HG02884 (cell line): ENCODE data around the gene HCFC1.

Source experiments
- ATAC-seq: cut with Tn5 transposase; IDR thresholded peaks from one replicate; pipeline ENCODE4 v1.9.1; 2021; ENCODE audit warnings: mild to moderate bottlenecking, moderate library complexity; ENCODE audit not compliant: unreplicated experiment

HCFC1 gene

DNA sequence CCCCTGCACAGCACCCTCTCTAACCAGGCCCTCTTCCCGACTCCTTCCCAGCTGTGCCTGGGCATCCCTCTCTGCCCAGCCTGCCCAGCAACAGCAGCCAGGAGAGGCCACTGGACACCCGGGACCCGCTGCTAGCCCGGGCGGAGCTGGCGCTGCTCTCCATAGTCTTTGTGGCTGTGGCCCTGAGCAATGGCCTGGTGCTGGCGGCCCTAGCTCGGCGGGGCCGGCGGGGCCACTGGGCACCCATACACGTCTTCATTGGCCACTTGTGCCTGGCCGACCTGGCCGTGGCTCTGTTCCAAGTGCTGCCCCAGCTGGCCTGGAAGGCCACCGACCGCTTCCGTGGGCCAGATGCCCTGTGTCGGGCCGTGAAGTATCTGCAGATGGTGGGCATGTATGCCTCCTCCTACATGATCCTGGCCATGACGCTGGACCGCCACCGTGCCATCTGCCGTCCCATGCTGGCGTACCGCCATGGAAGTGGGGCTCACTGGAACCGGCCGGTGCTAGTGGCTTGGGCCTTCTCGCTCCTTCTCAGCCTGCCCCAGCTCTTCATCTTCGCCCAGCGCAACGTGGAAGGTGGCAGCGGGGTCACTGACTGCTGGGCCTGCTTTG lies 66.0 kb downstream of the HCFC1 start:
- ATAC-seq: no peak

DNA sequence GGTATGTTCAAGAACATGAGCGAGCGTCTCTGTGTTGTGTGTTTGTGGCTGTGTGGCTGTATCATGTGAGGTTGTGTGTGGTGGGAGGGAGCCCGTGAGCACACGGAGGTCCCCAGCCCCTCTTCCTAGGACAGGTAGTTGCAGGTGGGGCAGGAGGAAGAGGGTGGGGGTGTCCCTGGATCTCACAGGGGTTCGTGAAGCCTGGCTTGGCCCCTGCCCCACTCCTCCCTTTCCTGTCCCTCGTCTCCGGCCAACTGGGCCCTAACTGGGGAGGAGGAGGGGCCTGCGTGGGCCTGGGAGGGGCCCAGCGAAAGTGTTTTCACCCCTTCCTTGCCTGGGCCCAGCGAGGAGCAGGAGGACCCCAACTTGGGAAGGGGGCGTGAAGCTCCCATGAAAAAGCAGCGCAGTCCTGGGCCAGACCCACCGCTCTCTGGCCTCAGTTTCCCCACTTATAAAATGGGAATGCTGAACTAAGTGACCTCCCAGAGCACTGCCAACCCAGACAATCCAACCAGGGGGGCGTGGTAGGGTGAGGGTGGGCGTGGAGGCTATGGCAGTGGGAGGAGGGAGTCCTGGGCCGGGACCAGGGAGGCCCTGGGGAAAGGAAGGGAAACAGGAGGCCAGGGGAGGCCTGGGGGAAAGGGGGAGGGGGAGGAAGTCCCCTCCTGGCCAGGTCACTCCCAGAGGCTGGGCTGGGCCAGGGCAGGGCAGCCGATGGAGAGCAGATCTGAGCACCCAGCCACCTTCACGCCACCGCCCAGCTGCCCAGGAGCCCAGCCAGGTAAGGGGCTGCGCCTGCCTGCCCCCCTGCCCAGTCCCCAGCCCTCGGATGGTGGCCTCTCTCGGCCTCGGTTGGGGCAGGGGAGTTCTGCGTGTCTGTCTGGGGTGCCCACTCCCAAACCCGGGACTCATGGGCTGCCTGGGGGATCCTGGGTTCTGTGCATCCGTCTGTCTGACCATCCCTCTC lies 67.3 kb downstream of the HCFC1 start, which contains the start of gene AVPR2:
AVPR2 (plus strand) TSS at position 683 of the 967 bp plus-strand sequence. CDS start 473 bp downstream, outside the sequence.
- no peak for ATAC-seq

DNA sequence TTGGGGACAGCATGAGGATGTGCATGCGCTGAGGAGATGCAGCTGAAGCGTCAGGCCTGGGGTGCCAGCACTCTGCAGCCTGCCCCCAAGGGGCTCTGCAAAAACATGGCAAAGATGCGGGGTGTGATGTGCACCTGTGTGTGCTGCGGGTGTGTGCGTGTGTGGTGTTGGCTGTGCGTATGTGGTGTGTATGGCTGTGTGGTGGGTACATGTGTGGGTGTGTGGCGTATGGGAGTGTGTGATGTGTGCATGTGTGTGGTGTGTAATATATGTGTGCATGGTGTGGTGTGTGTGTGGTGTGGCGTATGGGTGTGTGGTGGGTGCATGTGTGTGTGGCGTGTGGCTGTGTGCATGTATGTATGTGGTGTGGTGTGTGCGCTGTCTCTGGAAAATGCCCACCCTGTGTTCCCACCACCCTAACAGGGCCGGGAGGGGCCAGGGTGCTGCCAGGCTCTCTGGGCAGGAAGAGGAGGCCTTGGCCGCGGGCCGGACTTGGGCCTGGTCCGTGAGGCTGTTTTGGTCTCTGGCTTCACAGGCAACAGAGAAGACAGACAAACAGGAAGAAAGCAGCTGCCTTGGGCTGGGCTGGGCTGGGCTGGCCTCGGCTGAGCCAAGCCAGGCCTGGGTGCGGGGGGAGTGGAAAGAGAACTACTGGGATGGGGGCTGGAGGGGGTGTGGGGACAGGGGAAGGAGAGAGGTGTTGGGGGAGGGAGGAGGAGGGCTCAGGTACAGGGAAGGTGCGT lies 68.2 kb downstream of the HCFC1 start:
- ATAC-seq: no peak

DNA sequence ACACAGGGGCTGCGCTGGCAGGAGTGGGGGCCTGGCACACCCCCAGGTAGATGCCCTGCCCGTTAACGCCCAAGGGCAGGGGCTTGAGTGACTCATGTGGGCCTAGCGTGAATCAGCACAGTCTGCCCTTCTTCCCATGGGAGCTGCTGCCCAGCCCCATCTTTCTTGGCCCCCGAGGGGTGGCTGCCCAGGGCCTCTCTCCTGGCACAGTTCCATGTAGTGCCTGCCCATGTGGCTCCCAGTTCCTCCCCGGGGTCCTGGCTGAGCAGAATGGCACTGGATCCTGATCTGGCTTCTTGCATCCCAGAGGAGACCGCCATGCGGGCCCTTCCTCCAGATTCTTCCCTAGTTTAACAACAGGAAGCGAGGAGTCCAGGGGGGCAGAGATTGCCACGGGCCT lies 69.2 kb downstream of the HCFC1 start:
- no peak for ATAC-seq

DNA sequence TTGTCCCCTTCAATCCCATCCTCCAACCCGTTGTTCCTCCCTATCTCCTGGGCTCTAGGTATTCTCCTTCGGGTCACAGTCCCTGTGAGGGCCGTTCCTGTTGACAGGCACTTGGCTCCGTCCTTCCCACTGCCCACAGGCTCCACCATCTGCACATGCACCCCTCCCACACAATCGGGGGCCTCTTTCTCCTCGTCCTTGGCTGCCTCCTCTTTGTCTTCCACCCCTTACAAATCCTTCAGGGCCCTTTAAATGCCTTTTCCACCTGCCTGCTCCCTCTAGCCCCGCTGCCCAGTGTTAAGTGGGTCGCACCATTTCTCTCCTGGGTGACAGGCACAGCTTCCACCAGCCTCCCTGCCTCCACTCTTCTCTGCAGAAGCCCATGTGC lies 69.9 kb downstream of the HCFC1 start:
- ATAC-seq: no peak

- ATAC-seq: peak; percentile 62
These were observed 70.5 kb downstream of the HCFC1 start for GRCh38 chrX:153900831-153901752.

DNA sequence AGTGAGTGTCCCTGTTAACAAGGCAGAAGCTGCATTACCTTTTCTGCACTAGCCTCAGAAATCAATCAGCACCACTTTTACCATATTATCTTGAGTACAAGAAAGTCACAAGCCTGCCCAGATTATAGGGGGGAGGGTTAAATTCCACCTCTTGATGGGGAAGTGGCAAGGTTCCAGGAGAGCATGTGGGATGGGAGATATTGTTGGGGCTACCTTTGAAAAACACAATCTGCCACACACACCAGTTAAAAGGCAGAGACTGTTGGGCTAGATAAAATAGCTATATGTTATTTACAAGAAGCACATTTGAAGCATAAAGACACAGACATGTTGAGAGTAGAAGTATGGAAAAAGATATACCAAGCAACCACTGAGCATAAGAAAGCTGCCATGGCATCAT lies 73.7 kb downstream of the HCFC1 start:
- ATAC-seq: no peak
